NCI-H187 treated with DMSO at 0.1 percent for 48 hours (cell line): ENCODE results near the gene RPSA.
"Not testable (repeated sequence)": the region's sequence is repeated elsewhere in the genome, so short reads cannot be mapped to it uniquely, and the experiment has no call there.

ENCODE experiments used
- DNase-seq: peaks from one replicate; lab custom pipeline; 2025; lab: John Stamatoyannopoulos, UW

Gene RPSA

DNA sequence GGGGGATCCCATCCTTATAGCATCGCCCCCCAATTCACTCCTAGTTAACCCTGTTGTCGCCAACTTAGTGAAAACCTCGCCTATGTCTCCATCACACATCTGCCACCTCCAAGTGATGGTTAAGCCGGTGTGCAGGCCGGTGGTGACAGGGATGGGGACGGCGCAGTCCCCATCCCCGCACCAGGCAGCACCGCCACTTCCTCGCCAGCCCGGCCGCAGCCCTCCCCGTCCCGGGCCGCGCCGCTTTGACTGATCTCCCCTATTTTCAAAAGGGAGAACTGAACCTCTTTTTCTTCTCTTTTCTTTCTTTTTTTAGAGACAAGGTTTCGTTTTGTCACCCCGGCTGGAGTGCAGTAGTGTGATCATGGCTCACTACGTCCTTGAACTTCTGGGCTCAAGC is 49.6 kb downstream of the RPSA start:
- DNase-seq = no peak

DNA sequence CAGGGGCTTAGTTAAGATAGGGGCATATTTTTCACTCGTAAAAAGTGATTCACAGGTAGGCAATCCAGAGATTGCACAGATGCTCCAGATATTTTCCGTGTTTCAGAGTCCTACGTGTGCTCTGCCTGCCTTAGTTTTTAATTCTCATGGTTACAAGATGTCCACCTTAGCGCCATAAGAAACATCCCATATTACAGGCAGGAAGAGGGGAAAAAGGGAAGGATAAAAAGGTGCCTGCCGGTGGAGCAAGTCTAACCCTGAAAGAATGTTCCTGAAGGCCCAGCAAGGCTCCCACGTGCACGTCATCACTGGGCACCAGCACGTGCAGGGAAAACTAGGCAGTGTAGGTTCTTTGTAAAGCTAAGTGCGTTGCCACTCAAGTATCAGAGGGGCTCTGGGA is 50.8 kb downstream of the RPSA start:
- DNase-seq = no peak

DNA sequence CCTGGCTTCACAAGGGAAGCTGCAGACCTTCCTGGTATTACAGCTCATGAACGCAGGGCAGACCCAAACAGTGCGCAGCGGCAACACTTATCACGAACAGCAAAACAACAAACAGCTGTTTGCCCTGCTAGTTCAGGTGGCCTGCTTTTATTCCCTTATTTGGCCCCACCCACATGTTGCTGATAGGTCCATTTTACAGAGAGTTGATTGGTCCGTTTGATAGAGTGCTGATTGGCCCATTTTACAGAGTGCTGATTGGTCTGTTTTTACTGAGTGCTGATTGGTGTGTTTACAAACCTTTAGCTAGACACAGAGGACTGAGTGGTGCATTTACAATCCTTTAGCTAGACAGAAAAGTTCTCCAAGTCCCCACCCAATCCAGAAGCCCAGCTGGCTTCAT is 52.1 kb downstream of the RPSA start:
- DNase-seq = not testable (repeated sequence)

DNA sequence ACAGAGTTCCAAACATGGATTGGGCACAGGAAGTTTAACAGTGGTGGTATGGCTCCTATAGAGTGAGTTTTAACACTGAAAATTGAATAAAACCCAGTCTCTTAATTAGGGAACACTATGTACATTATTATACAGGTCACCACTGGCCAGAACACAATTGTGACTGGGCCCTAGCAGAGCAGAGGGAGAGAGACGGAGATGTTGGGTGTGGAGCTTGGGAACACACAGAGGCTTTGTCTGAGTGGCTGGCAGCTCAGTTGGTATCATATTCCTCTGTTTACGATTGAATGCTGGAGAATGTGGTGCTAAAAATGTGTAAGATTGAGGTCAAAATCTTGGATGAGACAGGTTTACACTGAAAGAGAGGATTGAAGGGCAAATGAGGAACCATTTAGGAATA is 54.2 kb downstream of the RPSA start:
- DNase-seq = no peak
